IMR-90 (cell line): ENCODE data around the gene INAFM1. TPM values are rescaled to one million over a fixed set of nuclear protein-coding genes. Genes with fewer than 3 reads are reported as not detected.

Experiments used
- ATAC-seq: fragments of 200-7000 bp; cut with Tn5 transposase; 2 replicates; pipeline ENCODE4 v1.9.1; 2020; ENCODE audit warnings: low read depth, mild to moderate bottlenecking, moderate library complexity
- BruUV-seq: library from RNA; stranded (reverse); fragments of 400-500 nt; replicated peaks from 2 replicates; lab custom pipeline; 2021; lab: Mats Ljungman, UMichigan
- CTCF ChIA-PET: fragments of 300-600 bp; formaldehyde crosslinking; extraction: SDS; loops from one replicate; lab custom pipeline; 2021; ENCODE audit warnings: antibody characterized with exemption; lab: Yijun Ruan, JAX
- POLR2A ChIA-PET: fragments of 300-600 bp; sonication (Branson Sonifier 250); formaldehyde crosslinking; loops from one replicate; lab custom pipeline; 2022; ENCODE audit warnings: antibody characterized with exemption; ENCODE audit not compliant: unreplicated experiment; lab: Charles Lee
- DNase-seq: peaks from one replicate; pipeline ENCODE4 v3.0.0; 2013
- H2AFZ ChIP-seq: replicated peaks from 2 replicates; pipeline ENCODE3; 2013; ENCODE audit warnings: low read length, mild to moderate bottlenecking; ENCODE audit not compliant: poor library complexity
- H2AK5ac ChIP-seq: 2 replicates; pipeline ENCODE4 v1.6.1; 2013; ENCODE audit warnings: low read depth, low read length, inconsistent platforms
- H2AK9ac ChIP-seq: replicated peaks from 2 replicates; pipeline ENCODE3; 2013; ENCODE audit warnings: mild to moderate bottlenecking, low read depth, low read length, moderate library complexity; ENCODE audit not compliant: poor library complexity
- H2BK120ac ChIP-seq: 2 replicates; pipeline ENCODE4 v1.6.1; 2013; ENCODE audit warnings: low read depth, low read length, inconsistent platforms
- H2BK15ac ChIP-seq: 3 replicates; pipeline ENCODE4 v1.6.1; 2013; ENCODE audit warnings: low read depth, low read length, inconsistent platforms
- H2BK20ac ChIP-seq: 2 replicates; pipeline ENCODE4 v1.6.1; 2013; ENCODE audit warnings: low read depth, mild to moderate bottlenecking, inconsistent platforms, low read length, moderate library complexity
- H2BK5ac ChIP-seq: 2 replicates; pipeline ENCODE4 v1.6.1; 2013; ENCODE audit warnings: mild to moderate bottlenecking, low read depth, low read length, inconsistent platforms; ENCODE audit not compliant: poor library complexity, severe bottlenecking
- H3K14ac ChIP-seq: replicated peaks from 2 replicates; pipeline ENCODE4 v1.6.1; 2013; ENCODE audit warnings: low read depth, low read length, inconsistent platforms
- H3K18ac ChIP-seq: 2 replicates; pipeline ENCODE4 v1.6.1; 2013; ENCODE audit warnings: low read depth, low read length, control low read depth
- H3K23ac ChIP-seq: 2 replicates; pipeline ENCODE4 v1.6.1; 2013; ENCODE audit warnings: low read depth, low read length, inconsistent platforms
- H3K27ac ChIP-seq: 2 replicates; pipeline ENCODE4 v1.5.1; 2013; ENCODE audit warnings: mild to moderate bottlenecking, control low read depth, low read length; ENCODE audit not compliant: insufficient read depth
- H3K27me3 ChIP-seq: 2 replicates; pipeline ENCODE4 v1.6.1; 2013; ENCODE audit warnings: low read length; ENCODE audit not compliant: control insufficient read depth, insufficient read depth
- H3K36me3 ChIP-seq: 2 replicates; pipeline ENCODE4 v1.6.1; 2013; ENCODE audit warnings: low read length, mixed read lengths; ENCODE audit not compliant: control insufficient read depth, insufficient read depth
- H3K4ac ChIP-seq: 2 replicates; pipeline ENCODE4 v1.6.1; 2013; ENCODE audit warnings: low read depth, low read length, inconsistent platforms
- H3K4me1 ChIP-seq: 2 replicates; pipeline ENCODE4 v1.6.1; 2013; ENCODE audit warnings: low read length, mixed read lengths; ENCODE audit not compliant: control insufficient read depth, insufficient read depth
- H3K4me2 ChIP-seq: 2 replicates; pipeline ENCODE4 v1.6.1; 2013; ENCODE audit warnings: low read depth, mild to moderate bottlenecking, control low read depth, low read length, moderate library complexity
- H3K4me3 ChIP-seq: 2 replicates; pipeline ENCODE4 v1.5.1; 2013; ENCODE audit warnings: low read depth, mild to moderate bottlenecking, control low read depth, low read length, moderate library complexity; ENCODE audit not compliant: insufficient read depth
- H3K56ac ChIP-seq: 2 replicates; pipeline ENCODE4 v1.6.1; 2013; ENCODE audit warnings: low read length, inconsistent platforms; ENCODE audit not compliant: insufficient read depth; ENCODE audit errors: extremely low read depth
- H3K79me1 ChIP-seq, 2 experiments: 2 replicates each; pipeline ENCODE4 v1.6.1; 2013; ENCODE audit warnings: low read length in 2 of 2, inconsistent platforms in 1 of 2, low read depth in 1 of 2
- H3K9ac ChIP-seq: 2 replicates; pipeline ENCODE4 v1.6.1; 2013; ENCODE audit warnings: low read depth, low read length, control low read depth
- H3K9me1 ChIP-seq: 2 replicates; pipeline ENCODE4 v1.6.1; 2013; ENCODE audit warnings: low read length, inconsistent platforms; ENCODE audit not compliant: insufficient read depth
- H3K9me3 ChIP-seq: 2 replicates; pipeline ENCODE4 v1.6.1; 2013; ENCODE audit warnings: low read length; ENCODE audit not compliant: control insufficient read depth, insufficient read depth
- H4K20me1 ChIP-seq: 2 replicates; pipeline ENCODE4 v1.6.1; 2013; ENCODE audit warnings: low read length, inconsistent platforms; ENCODE audit not compliant: insufficient read depth
- H4K5ac ChIP-seq: 2 replicates; pipeline ENCODE4 v1.6.1; 2013; ENCODE audit warnings: mild to moderate bottlenecking, low read depth, low read length, control low read depth
- H4K8ac ChIP-seq, 2 experiments: 2 replicates each; pipeline ENCODE4 v1.6.1; 2013; ENCODE audit warnings: low read depth in 2 of 2, low read length in 2 of 2, control low read depth in 1 of 2, inconsistent platforms in 1 of 2
- H4K91ac ChIP-seq: 2 replicates; pipeline ENCODE4 v1.6.1; 2013; ENCODE audit warnings: low read depth, low read length, inconsistent platforms; ENCODE audit not compliant: insufficient read depth
- BHLHE40 ChIP-seq: fragments of 150-350 bp; IDR thresholded peaks from 2 replicates; pipeline ENCODE4 v1.6.1; 2016; ENCODE audit warnings: mild to moderate bottlenecking, low read depth, low read length
- CEBPB ChIP-seq: IDR thresholded peaks from 2 replicates; pipeline ENCODE4 v1.6.1; 2012; ENCODE audit warnings: low read depth, low read length, improper control_type of control experiment
- CHD1 ChIP-seq: IDR thresholded peaks from 2 replicates; pipeline ENCODE4 v1.6.1; 2012; ENCODE audit warnings: low read depth, low read length, improper control_type of control experiment
- FOS ChIP-seq: fragments of 150-350 bp; IDR thresholded peaks from 2 replicates; pipeline ENCODE4 v1.6.1; 2016; ENCODE audit warnings: low read depth, low read length
- MAFK ChIP-seq: IDR thresholded peaks from 2 replicates; pipeline ENCODE4 v1.6.1; 2012; ENCODE audit warnings: low read depth, low read length, improper control_type of control experiment
- MAZ ChIP-seq: IDR thresholded peaks from 2 replicates; pipeline ENCODE4 v1.6.1; 2012; ENCODE audit warnings: low read depth, mild to moderate bottlenecking, low read length, improper control_type of control experiment, moderate library complexity, borderline replicate concordance
- MXI1 ChIP-seq: IDR thresholded peaks from 2 replicates; pipeline ENCODE4 v1.6.1; 2012; ENCODE audit warnings: low read depth, mild to moderate bottlenecking, low read length, moderate library complexity, borderline replicate concordance
- NFE2L2 ChIP-seq: fragments of 150-350 bp; IDR thresholded peaks from 2 replicates; pipeline ENCODE4 v1.6.1; 2016; ENCODE audit warnings: low read depth, mild to moderate bottlenecking, low read length
- POLR2A ChIP-seq: IDR thresholded peaks from 2 replicates; pipeline ENCODE4 v1.6.1; 2012; ENCODE audit warnings: mild to moderate bottlenecking, low read depth, low read length
- RAD21 ChIP-seq: IDR thresholded peaks from 2 replicates; pipeline ENCODE4 v1.6.1; 2012; ENCODE audit warnings: low read length, improper control_type of control experiment
- RCOR1 ChIP-seq: IDR thresholded peaks from 2 replicates; pipeline ENCODE4 v1.6.1; 2012; ENCODE audit warnings: mild to moderate bottlenecking, low read length, improper control_type of control experiment; ENCODE audit not compliant: insufficient replicate concordance
- RFX5 ChIP-seq: IDR thresholded peaks from 2 replicates; pipeline ENCODE4 v1.8.0; 2012; ENCODE audit warnings: low read depth, mild to moderate bottlenecking, low read length, moderate library complexity
- SMC3 ChIP-seq: fragments of 150-350 bp; IDR thresholded peaks from 2 replicates; pipeline ENCODE4 v1.6.1; 2016; ENCODE audit warnings: low read depth, mild to moderate bottlenecking, antibody characterized with exemption, low read length, moderate library complexity
- WGBS, 2 experiments: methylation state at CpG; one replicate each; pipeline versions ENCODE4 v1.1.5 to v1.1.7; 2013; ENCODE audit warnings: missing lambda C conversion rate in 2 of 2; ENCODE audit not compliant: insufficient read length in 1 of 2; ENCODE audit errors: extremely low coverage in 2 of 2; 5-methylcytosine and 5-hydroxymethylcytosine counted together
- dilution Hi-C: fragments of 300-500 bp; cut with HindIII; formaldehyde crosslinking; loops from one replicate; pipeline ENCODE4 v1.14.3; 2018; ENCODE audit warnings: low sequenced_read_pairs; ENCODE audit not compliant: unreplicated experiment
- in situ Hi-C: fragments of 300-500 bp; cut with MboI; formaldehyde crosslinking; loops from 3 replicates; pipeline ENCODE4 v1.14.3; 2019; ENCODE audit warnings: low sequenced_read_pairs, inconsistent platforms, mixed read lengths
- intact Hi-C: fragments of 100-400 bp; cut with micrococcal nuclease; formaldehyde crosslinking; loops from 2 replicates; pipeline ENCODE4 v1.10.0; 2022
- polyA plus RNA-seq, 3 experiments: library from polyadenylated mRNA; depleted of rRNA; stranded (reverse); fragments of >200 nt; gene quantifications; 2 replicates each; pipeline ENCODE4 v1.2.3, GENCODE V29; 2012; ENCODE audit warnings: low replicate concordance in 1 of 3
- total RNA-seq: library from RNA; depleted of rRNA; stranded (reverse); fragments of >200 nt; gene quantifications from 2 replicates; pipeline ENCODE4 v1.2.3, GENCODE V29; 2012
- TF ChIP-seq, protein P1 (sequence below): fragments of 150-350 bp; IDR thresholded peaks from 2 replicates; pipeline ENCODE4 v1.6.1; 2017; ENCODE audit warnings: mild to moderate bottlenecking, antibody characterized with exemption, low read length, low read depth
- TF ChIP-seq, protein P2 (sequence below): fragments of 150-350 bp; IDR thresholded peaks from 2 replicates; pipeline ENCODE4 v1.6.1; 2016; ENCODE audit warnings: low read depth, mild to moderate bottlenecking, low read length, moderate library complexity, borderline replicate concordance

INAFM1 gene
- total and polyA plus RNA-seq, 2 of the 4 experiments (the other 2 are of a cell fraction) = 0.36 to 7.8 TPM

DNA sequence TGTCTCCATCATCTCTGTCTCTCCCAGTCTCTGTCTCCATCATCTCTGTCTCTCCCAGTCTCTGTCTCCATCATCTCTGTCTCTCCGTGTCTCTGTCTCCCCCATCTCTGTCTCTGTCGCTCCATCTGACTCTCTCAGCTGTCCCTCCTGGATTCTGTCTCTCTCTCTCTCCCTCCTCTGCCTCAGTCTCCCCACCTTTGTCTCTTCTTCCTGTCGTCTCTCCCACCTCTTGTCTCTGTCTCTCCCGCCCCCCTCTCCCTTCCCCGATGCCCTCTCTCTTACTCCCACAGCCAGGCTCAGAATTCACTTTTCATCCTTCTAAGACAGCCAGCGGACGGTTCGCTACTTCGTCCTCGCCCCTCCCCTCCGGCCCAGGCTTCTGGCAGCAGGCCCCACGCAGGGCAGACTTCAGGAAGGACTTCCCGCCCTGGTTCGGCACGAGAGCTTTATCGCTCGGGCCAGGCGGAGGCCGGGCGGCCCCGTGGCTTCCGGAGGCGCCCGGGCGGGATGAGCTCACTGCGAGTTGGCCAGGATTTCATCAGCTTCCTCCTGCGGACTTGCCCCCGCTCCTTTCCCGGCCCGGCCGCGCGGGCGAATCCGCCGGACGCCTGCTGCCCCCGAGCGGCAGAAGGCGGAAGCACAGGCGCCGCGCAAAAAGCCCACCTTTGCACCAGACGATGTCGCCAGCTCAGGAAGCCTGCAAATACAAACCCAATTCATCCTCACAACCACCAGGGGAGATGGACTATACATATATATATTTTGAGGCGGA lies 30.7 kb upstream of the INAFM1 start:
- Histone ChIP-seq H2BK20ac (peak overlapping the region; percentile 85), H3K27me3 (no peaks in the 10 kb centered on the region), H3K14ac (peak overlapping the region; percentile 99), H3K18ac (peak overlapping the region; percentile 62), H3K4me2 (peak overlapping the region; percentile 47), H4K91ac (peak overlapping the region; percentile 98), H3K23ac (peak overlapping the region; percentile 97), H2BK120ac (peak overlapping the region; percentile 97), H2AK9ac (peak overlapping the region; percentile 100), H3K9ac (peak overlapping the region; percentile 70), H3K9me3 (no peaks in the 10 kb centered on the region), H3K4ac (peak overlapping the region; percentile 99), H3K36me3 (no peaks in the 10 kb centered on the region), H4K8ac (peak overlapping the region; percentile 93 to 96), H2BK5ac (peak overlapping the region; percentile 73), H3K9me1 (peaks cover 15% of the 10 kb centered on the region), H3K56ac (peak overlapping the region; percentile 89), H2AK5ac (peak overlapping the region; percentile 99), H4K20me1 (peaks cover 10% of the 10 kb centered on the region; the same call in 1 of the 2 replicates), H2AFZ (peak overlapping the region; percentile 72), H3K4me3 (peak overlapping the region; percentile 37), H3K27ac (peak overlapping the region; percentile 82), H3K79me1 (peaks cover 3 to 28% of the 10 kb centered on the region in 2 experiments; a peak in 2 of 4 replicates), H2BK15ac (peak overlapping the region; percentile 98; the same call in 2 of the 3 replicates), H4K5ac (peak overlapping the region; percentile 73), H3K4me1 (peaks cover 27% of the 10 kb centered on the region)
- ChIA-PET POLR2A (interaction anchor here (0.8 to 1.3 kb wide), 6 partner anchors 12 to 94 kb away, joined by 3 to 10 read pairs (median 5); partner anchors contain the start of gene CCDC9), CTCF (interaction anchor here (0.5 to 6.1 kb wide), 28 partner anchors 9 to 1534 kb away, joined by 3 to 67 read pairs (median 4); partner anchors contain the start of gene CCDC9)
- ATAC-seq (peak; percentile 68), DNase-seq (peak; percentile 97)
- dilution Hi-C loops (no loop called here), in situ Hi-C loops (no loop called here), intact Hi-C loops (loop anchor here (1.0 to 5.0 kb wide), 7 partner anchors 14 to 231 kb away; partner anchors contain the start of gene SAE1)
- 3% methylated on average over 16 of the region's 46 CpGs; no CpG with 5 or more reads in 1 of the 2 experiments for WGBS, 2 experiments
- no TSS peak for BruUV-seq
- TF ChIP-seq RCOR1 = peak; percentile 96
- no peak for TF ChIP-seq RFX5
- TF ChIP-seq FOS = 0 out of 2 replicates have a peak, but pooled peaks have one; percentile 19
- peak; percentile 90 for TF ChIP-seq SMC3
- TF ChIP-seq CHD1 = 0 out of 2 replicates have a peak, but pooled peaks have one; percentile 76
- no peak for TF ChIP-seq NFE2L2
- TF ChIP-seq, protein P1, sequence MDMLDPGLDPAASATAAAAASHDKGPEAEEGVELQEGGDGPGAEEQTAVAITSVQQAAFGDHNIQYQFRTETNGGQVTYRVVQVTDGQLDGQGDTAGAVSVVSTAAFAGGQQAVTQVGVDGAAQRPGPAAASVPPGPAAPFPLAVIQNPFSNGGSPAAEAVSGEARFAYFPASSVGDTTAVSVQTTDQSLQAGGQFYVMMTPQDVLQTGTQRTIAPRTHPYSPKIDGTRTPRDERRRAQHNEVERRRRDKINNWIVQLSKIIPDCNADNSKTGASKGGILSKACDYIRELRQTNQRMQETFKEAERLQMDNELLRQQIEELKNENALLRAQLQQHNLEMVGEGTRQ = peak; percentile 19; the same call in 1 of the 2 replicates
- peak; percentile 19; the same call in 1 of the 2 replicates for TF ChIP-seq MAFK
- peak; percentile 97 for TF ChIP-seq BHLHE40
- TF ChIP-seq CEBPB = peak; percentile 97
- TF ChIP-seq RAD21 = peak; percentile 96
- TF ChIP-seq, protein P2, sequence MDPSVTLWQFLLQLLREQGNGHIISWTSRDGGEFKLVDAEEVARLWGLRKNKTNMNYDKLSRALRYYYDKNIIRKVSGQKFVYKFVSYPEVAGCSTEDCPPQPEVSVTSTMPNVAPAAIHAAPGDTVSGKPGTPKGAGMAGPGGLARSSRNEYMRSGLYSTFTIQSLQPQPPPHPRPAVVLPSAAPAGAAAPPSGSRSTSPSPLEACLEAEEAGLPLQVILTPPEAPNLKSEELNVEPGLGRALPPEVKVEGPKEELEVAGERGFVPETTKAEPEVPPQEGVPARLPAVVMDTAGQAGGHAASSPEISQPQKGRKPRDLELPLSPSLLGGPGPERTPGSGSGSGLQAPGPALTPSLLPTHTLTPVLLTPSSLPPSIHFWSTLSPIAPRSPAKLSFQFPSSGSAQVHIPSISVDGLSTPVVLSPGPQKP = 0 out of 2 replicates have a peak, but pooled peaks have one; percentile 56
- TF ChIP-seq POLR2A = peak; percentile 69
- peak; percentile 77; the same call in 1 of the 2 replicates for TF ChIP-seq MXI1
- TF ChIP-seq MAZ = peak; percentile 100
